AML-193 (cell line): ENCODE results near the gene LGALSL.

Experiments used
- DNase-seq, 2 experiments: peaks; one replicate each; lab custom pipeline; 2025; lab: John Stamatoyannopoulos, UW

LGALSL gene

DNA sequence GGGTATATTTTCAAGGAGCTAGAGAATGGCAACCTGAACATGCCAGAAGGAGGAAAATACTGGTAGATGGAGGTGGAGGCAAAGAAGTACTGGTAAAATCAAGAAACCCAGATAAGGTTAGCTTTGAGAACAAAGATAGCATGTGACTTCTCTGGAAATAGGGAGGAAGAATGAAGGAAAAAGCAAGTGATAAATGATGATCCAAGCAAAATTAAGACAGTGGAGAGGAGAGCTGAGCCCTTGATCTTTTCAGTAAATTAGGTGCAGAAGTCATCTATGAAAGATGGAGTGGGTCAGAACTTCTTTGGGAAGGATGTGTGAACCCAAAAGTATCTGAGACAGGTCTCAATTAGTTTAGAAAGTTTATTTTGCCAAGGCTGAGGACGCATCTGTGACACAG, 44.5 kb downstream of the LGALSL start:
- DNase-seq: no peak

DNA sequence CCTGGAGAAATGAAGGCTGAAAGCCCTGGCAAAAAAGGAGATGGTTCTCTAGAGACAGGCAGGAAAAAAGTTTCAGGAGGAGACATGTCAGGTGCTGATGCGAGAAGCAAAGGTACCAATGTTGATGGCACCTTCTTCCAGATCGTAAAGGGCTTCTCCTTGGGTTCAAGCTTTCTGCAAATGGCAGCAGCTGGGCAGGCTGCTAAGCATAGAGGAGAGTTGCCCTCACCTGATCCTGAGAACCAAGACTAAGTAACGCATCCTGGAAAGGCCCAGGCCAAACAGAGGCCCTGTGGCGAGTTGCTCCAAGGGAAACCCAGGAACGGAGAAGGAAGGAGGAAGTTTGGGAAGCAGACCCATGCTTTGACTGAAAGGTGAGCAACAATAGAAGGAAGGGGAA, 46.6 kb downstream of the LGALSL start:
- DNase-seq: no peak

DNA sequence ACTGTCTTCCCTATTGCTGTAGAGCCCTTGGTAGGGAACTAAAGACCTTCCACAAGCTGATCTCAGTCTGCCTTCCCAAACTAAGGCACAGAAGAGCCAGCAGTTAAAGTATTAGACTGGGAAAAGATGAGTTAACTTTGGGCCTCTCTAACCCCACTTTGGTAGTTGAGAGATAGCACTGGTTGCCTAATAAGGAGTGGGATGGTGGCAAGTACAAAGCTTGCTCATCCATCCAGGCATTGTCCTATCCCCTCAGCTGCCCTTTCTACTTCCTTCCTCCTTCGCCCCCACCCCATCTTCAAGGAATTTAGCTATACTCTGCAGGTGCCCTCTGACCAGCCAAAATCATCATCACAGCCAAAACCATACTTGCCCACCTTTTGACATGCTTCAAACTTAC, 48.0 kb downstream of the LGALSL start:
- no peak for DNase-seq

DNA sequence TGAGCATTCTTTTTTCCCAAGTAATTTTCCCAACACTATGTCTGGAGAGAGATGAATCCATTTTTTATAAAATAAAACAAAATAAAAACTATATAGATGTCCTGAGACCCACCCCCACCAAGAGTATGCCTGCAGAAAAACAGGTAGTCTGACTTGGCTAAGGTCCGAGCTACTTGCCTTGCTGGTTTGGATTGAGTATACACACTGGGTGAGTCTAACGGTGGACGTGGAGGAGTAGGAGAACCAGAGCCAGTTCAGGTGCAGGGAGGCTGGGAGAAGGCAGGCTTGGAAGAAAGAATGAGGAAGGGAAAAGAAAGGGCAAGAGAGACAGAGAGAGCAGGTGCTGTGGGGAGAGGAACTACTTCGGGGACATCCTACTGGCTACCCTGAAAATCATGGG, 48.9 kb downstream of the LGALSL start:
- no peak for DNase-seq

DNA sequence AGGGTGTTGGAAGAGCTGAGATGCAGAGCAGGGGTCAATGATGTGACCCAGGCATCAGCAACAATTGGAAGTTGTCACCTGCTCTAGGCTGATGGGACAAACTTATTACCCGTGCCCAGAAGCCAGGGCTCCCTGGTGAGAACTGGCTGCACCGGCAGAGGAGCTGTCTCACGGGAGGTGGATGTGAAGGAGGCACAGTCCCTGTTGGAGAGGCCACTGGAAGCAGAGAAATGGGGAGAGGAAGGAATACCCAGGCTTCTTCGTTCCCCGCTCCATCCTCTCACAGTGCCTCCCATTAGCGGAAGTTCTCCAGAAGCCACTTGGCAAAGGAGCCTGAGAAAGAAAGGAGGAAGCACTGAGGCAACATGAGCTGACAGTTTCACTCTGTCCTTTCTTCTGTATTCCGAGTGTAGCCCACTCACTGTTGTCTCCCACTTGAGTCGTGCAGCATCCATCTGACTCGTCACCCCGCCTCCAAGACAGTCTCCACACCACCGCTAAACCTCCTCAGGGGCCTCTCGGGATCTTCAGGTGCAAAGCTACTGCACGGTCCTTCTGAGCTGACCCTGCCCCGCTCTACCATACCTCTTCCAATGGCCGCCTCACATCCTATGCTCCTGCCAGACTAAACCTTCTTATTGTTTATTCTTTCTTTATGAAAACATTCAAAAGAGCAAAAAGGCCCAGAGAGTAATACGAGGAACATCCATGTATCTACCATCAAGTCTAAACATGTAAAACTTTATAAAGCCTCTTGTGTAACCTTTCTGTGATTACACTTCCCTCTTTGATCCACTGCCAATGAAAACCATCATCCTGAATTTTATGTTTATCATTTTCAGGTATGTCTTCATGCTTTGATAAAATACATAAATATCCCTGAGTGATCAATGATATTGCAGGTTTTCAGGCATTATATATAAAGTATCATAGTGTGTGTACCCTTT, 51.1 kb downstream of the LGALSL start:
- no peak for DNase-seq

DNA sequence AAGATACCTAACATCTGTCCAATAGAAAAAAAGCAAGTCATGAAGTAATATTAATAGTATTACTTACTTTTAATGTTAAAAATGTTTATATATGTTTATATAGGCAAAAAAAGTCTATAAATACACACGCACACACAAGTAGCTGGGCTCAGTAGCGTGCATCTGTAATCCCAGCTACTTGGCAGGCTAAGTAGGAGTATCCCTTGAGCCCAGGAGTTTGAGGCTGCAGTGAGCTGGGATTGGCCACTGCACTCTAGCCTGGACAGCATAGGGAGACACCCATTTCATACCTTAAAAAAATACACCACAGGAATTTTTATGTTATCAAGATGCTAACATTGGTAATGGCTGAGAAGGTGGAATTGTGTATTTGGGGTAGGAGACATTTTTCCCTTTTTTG, 52.7 kb downstream of the LGALSL start:
- DNase-seq: no peak
